HepG2 (cell line): Measurements from ENCODE around the gene QSER1. TPM values are rescaled to one million over a fixed set of nuclear protein-coding genes. Genes with fewer than 3 reads are reported as not detected.

Source experiments
- CSRNP1 ChIP-seq: sonication (generic); formaldehyde crosslinking; IDR thresholded peaks from 2 replicates; pipeline ENCODE4 v1.8.1; 2023; ENCODE audit warnings: mild to moderate bottlenecking, missing genetic modification reagents
- DMAP1 ChIP-seq: IDR thresholded peaks from 2 replicates; pipeline ENCODE4 v1.6.1; 2016
- EP300 ChIP-seq, 3 experiments: sonication (generic) in 1 of 3; formaldehyde crosslinking in 1 of 3; IDR thresholded peaks; 2 replicates each; pipeline versions ENCODE4 v1.5.1 to v1.6.1; 2011 to 2020; ENCODE audit warnings: low read depth in 2 of 3, low read length in 2 of 3, borderline replicate concordance in 1 of 3, improper control_type of control experiment in 1 of 3, mild to moderate bottlenecking in 1 of 3, missing genetic modification reagents in 1 of 3, moderate library complexity in 1 of 3
- HMG20A ChIP-seq: IDR thresholded peaks from 2 replicates; pipeline ENCODE4 v1.6.1; 2016; ENCODE audit warnings: borderline replicate concordance
- HNRNPL ChIP-seq: fragments of 200-400 bp; formaldehyde crosslinking; IDR thresholded peaks from 2 replicates; pipeline ENCODE4 v1.6.1; 2017; ENCODE audit warnings: mild to moderate bottlenecking, low read depth, low read length
- TCF7L2 ChIP-seq: IDR thresholded peaks from 2 replicates; pipeline ENCODE4 v1.6.1; 2011; ENCODE audit warnings: mild to moderate bottlenecking, low read depth, low read length, moderate library complexity
- ZNF160 ChIP-seq: sonication (generic); formaldehyde crosslinking; IDR thresholded peaks from 2 replicates; pipeline ENCODE4 v1.8.0; 2022; ENCODE audit warnings: mild to moderate bottlenecking, inconsistent platforms, missing genetic modification reagents
- ZNF264 ChIP-seq: sonication (generic); formaldehyde crosslinking; IDR thresholded peaks from 2 replicates; pipeline ENCODE4 v1.4.0; 2020; ENCODE audit warnings: missing genetic modification reagents
- polyA plus RNA-seq, 8 experiments: library from polyadenylated mRNA; depleted of rRNA in 3 of 8; stranded (reverse) in 7 of 8; unstranded in 1 of 8; fragments of >200 nt; fragmentation: Illumina TruSeq in 4 of 8; extraction: Trizol in 4 of 8; gene quantifications; 2 replicates each; pipeline versions ENCODE4 v1.2.1 to v1.2.3, GENCODE V29; 2011 to 2016; ENCODE audit warnings: low read depth in 4 of 8, missing spikeins in 1 of 8, mixed read lengths in 1 of 8; ENCODE audit not compliant: insufficient read depth in 1 of 8
- total RNA-seq, 5 experiments: library from RNA; depleted of rRNA; stranded (reverse); fragments of >200 nt; fragmentation: Illumina TruSeq; extraction: Trizol; gene quantifications; 2 replicates each; pipeline ENCODE4 v1.2.3, GENCODE V29; 2016; ENCODE audit warnings: low read depth in 1 of 5
- TF ChIP-seq, protein P1 (sequence below): sonication (generic); IDR thresholded peaks from 2 replicates; pipeline ENCODE4 v1.6.1; 2016; ENCODE audit warnings: low read depth, borderline replicate concordance
- TF ChIP-seq, protein P2 (sequence below): sonication (generic); formaldehyde crosslinking; IDR thresholded peaks from 2 replicates; pipeline ENCODE4 v1.4.0; 2020; ENCODE audit warnings: missing genetic modification reagents
- TF ChIP-seq, protein P3 (sequence below): sonication (generic); formaldehyde crosslinking; IDR thresholded peaks from 2 replicates; pipeline ENCODE4 v1.4.0; 2020; ENCODE audit warnings: missing genetic modification reagents
- TF ChIP-seq, protein P4 (sequence below): sonication (generic); formaldehyde crosslinking; IDR thresholded peaks from 2 replicates; pipeline ENCODE4 v1.4.0; 2020; ENCODE audit warnings: mild to moderate bottlenecking, missing genetic modification reagents
- TF ChIP-seq, protein P5 (sequence below): sonication (generic); formaldehyde crosslinking; IDR thresholded peaks from 2 replicates; pipeline ENCODE4 v1.5.1; 2020; ENCODE audit warnings: missing genetic modification reagents, mild to moderate bottlenecking, borderline replicate concordance
- TF ChIP-seq, protein P6 (sequence below): sonication (generic); formaldehyde crosslinking; IDR thresholded peaks from 2 replicates; pipeline ENCODE4 v1.9.0; 2021; ENCODE audit warnings: missing genetic modification reagents, borderline replicate concordance

Gene QSER1
- total and polyA plus RNA-seq, 2 of the 13 experiments (the other 11 are each of a cell fraction or from before 2014, with no cell fraction given): 8.9 to 17.3 TPM

GRCh38 chr11:33015621-33016551, 123.3 kb downstream of the QSER1 start, which contains the start of gene DEPDC7 (continued):
- 0 out of 2 replicates have a peak, but pooled peaks have one; percentile 30 for TF ChIP-seq CSRNP1
- 0 out of 2 replicates have a peak, but pooled peaks have one; percentile 12 for TF ChIP-seq HNRNPL
- TF ChIP-seq, protein P1, sequence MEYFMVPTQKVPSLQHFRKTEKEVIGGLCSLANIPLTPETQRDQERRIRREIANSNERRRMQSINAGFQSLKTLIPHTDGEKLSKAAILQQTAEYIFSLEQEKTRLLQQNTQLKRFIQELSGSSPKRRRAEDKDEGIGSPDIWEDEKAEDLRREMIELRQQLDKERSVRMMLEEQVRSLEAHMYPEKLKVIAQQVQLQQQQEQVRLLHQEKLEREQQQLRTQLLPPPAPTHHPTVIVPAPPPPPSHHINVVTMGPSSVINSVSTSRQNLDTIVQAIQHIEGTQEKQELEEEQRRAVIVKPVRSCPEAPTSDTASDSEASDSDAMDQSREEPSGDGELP: no peak
- peak; percentile 76; the same call in 1 of the 2 replicates for TF ChIP-seq ZNF264
- TF ChIP-seq, protein P2, sequence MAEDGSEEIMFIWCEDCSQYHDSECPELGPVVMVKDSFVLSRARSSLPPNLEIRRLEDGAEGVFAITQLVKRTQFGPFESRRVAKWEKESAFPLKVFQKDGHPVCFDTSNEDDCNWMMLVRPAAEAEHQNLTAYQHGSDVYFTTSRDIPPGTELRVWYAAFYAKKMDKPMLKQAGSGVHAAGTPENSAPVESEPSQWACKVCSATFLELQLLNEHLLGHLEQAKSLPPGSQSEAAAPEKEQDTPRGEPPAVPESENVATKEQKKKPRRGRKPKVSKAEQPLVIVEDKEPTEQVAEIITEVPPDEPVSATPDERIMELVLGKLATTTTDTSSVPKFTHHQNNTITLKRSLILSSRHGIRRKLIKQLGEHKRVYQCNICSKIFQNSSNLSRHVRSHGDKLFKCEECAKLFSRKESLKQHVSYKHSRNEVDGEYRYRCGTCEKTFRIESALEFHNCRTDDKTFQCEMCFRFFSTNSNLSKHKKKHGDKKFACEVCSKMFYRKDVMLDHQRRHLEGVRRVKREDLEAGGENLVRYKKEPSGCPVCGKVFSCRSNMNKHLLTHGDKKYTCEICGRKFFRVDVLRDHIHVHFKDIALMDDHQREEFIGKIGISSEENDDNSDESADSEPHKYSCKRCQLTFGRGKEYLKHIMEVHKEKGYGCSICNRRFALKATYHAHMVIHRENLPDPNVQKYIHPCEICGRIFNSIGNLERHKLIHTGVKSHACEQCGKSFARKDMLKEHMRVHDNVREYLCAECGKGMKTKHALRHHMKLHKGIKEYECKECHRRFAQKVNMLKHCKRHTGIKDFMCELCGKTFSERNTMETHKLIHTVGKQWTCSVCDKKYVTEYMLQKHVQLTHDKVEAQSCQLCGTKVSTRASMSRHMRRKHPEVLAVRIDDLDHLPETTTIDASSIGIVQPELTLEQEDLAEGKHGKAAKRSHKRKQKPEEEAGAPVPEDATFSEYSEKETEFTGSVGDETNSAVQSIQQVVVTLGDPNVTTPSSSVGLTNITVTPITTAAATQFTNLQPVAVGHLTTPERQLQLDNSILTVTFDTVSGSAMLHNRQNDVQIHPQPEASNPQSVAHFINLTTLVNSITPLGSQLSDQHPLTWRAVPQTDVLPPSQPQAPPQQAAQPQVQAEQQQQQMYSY (CRISPR knock-in tag): peak; percentile 43; the same call in 1 of the 2 replicates
- TF ChIP-seq, protein P3, sequence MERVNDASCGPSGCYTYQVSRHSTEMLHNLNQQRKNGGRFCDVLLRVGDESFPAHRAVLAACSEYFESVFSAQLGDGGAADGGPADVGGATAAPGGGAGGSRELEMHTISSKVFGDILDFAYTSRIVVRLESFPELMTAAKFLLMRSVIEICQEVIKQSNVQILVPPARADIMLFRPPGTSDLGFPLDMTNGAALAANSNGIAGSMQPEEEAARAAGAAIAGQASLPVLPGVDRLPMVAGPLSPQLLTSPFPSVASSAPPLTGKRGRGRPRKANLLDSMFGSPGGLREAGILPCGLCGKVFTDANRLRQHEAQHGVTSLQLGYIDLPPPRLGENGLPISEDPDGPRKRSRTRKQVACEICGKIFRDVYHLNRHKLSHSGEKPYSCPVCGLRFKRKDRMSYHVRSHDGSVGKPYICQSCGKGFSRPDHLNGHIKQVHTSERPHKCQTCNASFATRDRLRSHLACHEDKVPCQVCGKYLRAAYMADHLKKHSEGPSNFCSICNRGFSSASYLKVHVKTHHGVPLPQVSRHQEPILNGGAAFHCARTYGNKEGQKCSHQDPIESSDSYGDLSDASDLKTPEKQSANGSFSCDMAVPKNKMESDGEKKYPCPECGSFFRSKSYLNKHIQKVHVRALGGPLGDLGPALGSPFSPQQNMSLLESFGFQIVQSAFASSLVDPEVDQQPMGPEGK (CRISPR knock-in tag): no peak; the same call in 1 of the 2 replicates
- no peak for TF ChIP-seq HMG20A (CRISPR knock-in tag)
- TF ChIP-seq, protein P4, sequence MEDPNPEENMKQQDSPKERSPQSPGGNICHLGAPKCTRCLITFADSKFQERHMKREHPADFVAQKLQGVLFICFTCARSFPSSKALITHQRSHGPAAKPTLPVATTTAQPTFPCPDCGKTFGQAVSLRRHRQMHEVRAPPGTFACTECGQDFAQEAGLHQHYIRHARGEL (CRISPR knock-in tag): no peak; the same call in 1 of the 2 replicates
- peak; percentile 82; the same call in 1 of the 2 replicates for TF ChIP-seq ZNF160 (CRISPR knock-in tag)
- TF ChIP-seq EP300 (IDR thresholded peaks at IDR 0.05; ENCODE audit: low read depth in 2 of 2, low read length in 2 of 2): no peak; a peak in 1 of 4 replicates
- TF ChIP-seq EP300 (CRISPR knock-in tag; IDR thresholded peaks at IDR 0.05; ENCODE audit: borderline replicate concordance): peak; percentile 18; the same call in 1 of the 2 replicates
- TF ChIP-seq, protein P5, sequence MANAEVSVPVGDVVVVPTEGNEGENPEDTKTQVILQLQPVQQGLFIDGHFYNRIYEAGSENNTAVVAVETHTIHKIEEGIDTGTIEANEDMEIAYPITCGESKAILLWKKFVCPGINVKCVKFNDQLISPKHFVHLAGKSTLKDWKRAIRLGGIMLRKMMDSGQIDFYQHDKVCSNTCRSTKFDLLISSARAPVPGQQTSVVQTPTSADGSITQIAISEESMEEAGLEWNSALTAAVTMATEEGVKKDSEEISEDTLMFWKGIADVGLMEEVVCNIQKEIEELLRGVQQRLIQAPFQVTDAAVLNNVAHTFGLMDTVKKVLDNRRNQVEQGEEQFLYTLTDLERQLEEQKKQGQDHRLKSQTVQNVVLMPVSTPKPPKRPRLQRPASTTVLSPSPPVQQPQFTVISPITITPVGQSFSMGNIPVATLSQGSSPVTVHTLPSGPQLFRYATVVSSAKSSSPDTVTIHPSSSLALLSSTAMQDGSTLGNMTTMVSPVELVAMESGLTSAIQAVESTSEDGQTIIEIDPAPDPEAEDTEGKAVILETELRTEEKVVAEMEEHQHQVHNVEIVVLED (CRISPR knock-in tag): no peak
- peak; percentile 86 for TF ChIP-seq DMAP1
- TF ChIP-seq TCF7L2: no peak
- TF ChIP-seq, protein P6, sequence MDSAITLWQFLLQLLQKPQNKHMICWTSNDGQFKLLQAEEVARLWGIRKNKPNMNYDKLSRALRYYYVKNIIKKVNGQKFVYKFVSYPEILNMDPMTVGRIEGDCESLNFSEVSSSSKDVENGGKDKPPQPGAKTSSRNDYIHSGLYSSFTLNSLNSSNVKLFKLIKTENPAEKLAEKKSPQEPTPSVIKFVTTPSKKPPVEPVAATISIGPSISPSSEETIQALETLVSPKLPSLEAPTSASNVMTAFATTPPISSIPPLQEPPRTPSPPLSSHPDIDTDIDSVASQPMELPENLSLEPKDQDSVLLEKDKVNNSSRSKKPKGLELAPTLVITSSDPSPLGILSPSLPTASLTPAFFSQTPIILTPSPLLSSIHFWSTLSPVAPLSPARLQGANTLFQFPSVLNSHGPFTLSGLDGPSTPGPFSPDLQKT: no peak
